ENCODE results near the gene NLRP6.
A peak's percentile ranks its signal among the peaks of the same experiment; 100 is the strongest.
"Not testable (repeated sequence)": the region's sequence is repeated elsewhere in the genome, so short reads cannot be mapped to it uniquely, and the experiment has no call there.

Gene NLRP6

DNA sequence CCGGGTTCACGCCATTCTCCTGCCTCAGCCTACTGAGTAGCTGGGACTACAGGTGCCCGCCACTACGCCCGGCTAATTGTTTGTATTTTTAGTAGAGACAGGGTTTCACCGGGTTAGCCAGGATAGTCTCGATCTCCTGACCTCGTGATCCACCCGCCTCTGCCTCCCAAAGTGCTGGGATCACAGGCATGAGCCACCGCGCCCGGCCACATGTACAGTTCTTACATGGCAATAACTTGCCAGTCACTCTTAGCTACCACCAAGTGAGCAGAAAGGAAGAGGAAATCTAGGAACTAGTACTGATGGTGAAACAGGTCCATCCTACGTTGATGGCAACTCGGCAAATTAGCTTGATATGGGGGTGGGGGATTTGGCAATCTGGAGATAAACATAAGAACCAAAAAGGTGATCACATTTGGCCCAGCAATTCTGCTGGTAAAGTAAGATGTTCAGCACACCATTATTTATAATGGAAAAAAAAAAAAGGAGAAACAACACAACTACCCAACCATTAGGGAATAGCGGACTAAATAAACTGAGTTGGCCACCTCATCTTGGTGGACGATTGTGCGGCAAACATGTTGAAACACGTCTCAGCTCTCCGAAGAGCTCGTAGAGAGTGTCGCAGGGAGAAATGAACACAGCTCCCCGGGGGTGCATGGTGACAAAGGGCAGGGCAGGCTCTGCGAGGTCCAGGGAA, 5.3 kb downstream of the NLRP6 start:
- Mint-ChIP-seq H3K27ac (no peak overlapping the region), H3K9me3 (no peaks in the 10 kb centered on the region), H3K4me1 (peaks cover 62% of the 10 kb centered on the region), H3K36me3 (peaks cover 18% of the 10 kb centered on the region), H3K4me3 (no peak overlapping the region)
- DNase-seq (ENCODE audit: low spot score in 2 of 2) (no peak), ATAC-seq (no peak)

DNA sequence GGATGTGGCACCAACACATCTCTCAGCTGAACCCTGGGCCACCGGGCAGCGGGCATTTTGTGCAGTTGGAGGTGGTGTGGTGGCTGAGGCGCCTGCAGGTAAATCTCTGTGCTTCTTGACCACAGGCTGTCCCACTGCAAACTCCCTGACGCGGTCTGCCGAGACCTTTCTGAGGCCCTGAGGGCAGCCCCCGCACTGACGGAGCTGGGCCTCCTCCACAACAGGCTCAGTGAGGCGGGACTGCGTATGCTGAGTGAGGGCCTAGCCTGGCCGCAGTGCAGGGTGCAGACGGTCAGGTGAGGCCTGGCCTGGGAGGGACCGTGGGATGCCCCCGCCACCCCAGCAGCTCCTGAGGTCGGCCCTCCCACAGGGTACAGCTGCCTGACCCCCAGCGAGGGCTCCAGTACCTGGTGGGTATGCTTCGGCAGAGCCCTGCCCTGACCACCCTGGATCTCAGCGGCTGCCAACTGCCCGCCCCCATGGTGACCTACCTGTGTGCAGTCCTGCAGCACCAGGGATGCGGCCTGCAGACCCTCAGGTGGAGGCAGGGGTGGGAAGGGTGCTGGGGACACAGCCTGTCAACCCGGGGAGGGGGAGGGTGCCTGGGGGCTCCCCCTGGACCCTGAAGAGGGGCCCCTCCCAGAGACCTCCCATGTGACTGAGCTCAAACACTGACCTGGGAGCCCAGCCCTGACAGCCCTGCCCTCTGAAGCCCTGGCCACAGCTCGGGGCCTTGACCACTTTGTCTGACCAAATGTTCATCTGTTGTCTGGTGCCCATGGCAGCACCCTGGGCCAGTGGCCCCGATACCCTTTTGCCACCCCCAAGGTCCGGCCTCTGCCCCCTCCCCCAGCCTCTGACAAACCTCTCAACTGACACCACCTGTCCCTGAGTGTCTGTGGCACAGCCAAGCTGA, 6.2 kb downstream of the NLRP6 start:
- ATAC-seq (no peak), DNase-seq (ENCODE audit: low spot score in 2 of 2) (no peak)
- Mint-ChIP-seq H3K9me3 (no peaks in the 10 kb centered on the region), H3K4me1 (peaks cover 58% of the 10 kb centered on the region), H3K4me3 (no peak overlapping the region), H3K36me3 (peaks cover 18% of the 10 kb centered on the region), H3K27ac (no peak overlapping the region)

DNA sequence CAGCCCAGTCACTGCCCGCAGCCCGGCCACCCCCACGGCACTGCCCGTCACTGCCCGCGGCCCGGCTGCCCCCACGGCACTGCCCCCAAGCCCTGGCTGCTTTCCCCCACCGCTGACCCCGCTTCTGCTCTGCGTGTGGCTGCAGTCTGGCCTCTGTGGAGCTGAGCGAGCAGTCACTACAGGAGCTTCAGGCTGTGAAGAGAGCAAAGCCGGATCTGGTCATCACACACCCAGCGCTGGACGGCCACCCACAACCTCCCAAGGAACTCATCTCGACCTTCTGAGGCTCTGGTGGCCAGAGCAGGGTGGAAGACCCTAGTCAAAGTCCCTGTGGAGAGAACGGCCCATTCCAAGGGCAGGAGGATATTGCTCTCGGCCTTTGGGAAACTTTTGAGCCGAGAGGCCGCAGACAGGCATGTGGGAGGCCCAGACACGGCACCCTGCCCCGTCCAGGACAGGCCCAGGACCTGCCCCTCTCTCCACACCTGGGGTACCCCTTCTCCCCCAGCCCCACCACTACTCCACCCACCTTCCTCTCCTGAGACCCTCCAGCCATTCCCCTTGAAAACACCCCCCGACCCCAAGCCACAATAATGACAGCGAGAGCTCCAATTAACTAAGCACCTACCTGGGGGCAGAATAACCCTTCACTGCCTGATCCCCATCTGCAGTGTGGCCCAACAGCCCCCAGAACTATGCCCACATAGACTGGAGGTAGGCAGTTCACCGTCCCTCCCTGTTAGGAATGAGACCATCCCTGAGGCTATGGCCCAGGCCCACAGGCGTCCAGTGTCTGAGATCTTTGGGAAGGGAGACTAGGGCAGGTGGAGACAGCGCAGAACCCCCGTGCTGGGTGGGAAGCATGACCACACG, 7.0 kb downstream of the NLRP6 start:
- Mint-ChIP-seq H3K4me1 (peaks cover 66% of the 10 kb centered on the region), H3K4me3 (no peak overlapping the region), H3K36me3 (peaks cover 18% of the 10 kb centered on the region), H3K9me3 (no peaks in the 10 kb centered on the region), H3K27ac (no peak overlapping the region)
- no peak for ATAC-seq
- DNase-seq (ENCODE audit: low spot score in 2 of 2): no peak

DNA sequence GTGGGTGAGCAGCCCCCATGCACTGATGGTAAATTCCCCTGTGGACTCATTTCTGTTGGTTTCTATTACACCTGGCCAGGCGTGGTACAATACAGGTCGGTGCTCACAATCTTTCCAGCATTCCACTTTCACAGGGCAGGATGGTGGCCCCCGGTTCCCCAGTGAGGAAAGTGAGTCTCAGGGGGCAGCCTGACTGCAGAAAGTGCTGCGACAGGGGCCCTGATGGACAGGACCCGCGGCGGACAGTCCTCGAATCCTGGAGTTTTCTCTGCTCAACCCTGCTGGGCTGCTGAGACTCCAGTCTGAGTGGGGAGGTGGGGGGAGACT, 7.7 kb downstream of the NLRP6 start:
- Mint-ChIP-seq H3K4me3 (no peak overlapping the region), H3K9me3 (no peaks in the 10 kb centered on the region), H3K27ac (no peak overlapping the region), H3K4me1 (peaks cover 70% of the 10 kb centered on the region), H3K36me3 (peaks cover 18% of the 10 kb centered on the region)
- no peak for DNase-seq (ENCODE audit: low spot score in 2 of 2)
- ATAC-seq: no peak

DNA sequence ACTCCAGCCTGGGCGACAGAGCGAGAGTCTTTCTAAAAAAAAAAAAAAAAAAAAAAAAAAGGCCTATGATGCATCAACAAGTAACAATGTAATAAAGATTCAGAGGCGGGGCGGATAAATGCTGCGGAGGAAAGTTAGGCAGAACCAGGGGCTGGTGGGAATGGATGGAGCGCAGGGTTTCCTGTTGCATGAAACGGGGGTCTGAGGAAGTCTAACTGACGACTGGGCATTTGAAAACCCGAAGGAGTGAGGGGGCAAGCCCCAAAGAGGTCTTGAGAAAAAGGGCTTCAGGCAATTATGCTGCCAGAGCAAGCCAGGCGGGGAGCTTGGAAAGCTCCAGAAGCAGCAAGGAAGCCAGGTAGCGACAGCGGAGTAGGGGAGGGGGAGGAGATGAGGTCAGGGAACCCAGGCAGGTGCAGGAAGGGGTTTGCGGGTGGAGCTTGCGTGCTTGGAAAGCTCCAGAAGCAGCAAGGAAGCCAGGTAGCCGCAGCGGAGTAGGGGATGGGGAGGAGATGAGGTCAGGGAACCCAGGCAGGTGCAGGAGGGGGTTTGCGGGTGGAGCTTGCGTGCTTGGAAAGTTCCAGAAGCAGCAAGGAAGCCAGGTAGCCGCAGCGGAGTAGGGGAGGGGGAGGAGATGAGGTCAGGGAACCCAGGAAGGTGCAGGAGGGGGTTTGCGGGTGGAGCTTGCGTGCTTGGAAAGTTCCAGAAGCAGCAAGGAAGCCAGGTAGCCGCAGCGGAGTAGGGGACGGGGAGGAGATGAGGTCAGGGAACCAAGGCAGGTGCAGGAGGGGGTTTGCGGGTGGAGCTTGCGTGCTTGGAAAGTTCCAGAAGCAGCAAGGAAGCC, 9.0 kb downstream of the NLRP6 start:
- DNase-seq (ENCODE audit: low spot score in 2 of 2); ATAC-seq; H3K9me3 Mint-ChIP-seq: not testable (repeated sequence)
- peak overlapping the region; percentile 96 for H3K4me3 Mint-ChIP-seq
- H3K36me3 Mint-ChIP-seq: peaks cover 28% of the 10 kb centered on the region
- peak overlapping the region; percentile 93 for H3K27ac Mint-ChIP-seq
- H3K4me1 Mint-ChIP-seq: peaks cover 64% of the 10 kb centered on the region

DNA sequence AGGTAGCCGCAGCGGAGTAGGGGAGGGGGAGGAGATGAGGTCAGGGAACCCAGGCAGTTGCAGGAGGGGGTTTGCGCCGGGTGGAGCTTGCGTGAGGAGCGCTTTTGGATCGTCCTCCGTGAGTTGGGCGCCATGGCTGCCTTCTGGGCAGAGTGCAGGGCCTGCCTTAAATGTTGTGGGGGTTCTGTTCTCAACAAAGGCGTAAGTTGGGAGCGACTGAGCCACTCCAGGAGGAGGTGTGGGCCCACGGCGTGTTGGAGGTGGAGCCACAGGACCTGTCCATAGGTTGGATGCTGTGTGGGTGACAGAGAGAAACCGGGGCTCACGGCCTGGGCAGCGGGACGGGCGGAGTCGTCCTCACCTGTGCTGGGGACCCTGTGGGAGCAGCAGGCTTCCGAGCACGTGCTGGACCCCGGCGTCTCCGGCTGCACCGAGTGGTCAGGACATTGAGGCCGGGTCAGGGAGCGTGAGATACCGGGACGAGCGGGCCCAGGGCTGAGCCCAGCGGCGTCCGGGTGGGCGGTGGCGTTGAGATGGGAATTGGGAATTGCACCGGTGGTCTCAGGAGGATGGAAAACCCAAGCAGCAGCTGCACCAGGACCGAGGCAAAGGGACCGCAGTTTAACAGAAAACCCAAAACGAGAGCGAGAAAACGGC, 9.7 kb downstream of the NLRP6 start:
- Mint-ChIP-seq H3K4me3 (peak overlapping the region; percentile 96), H3K36me3 (peaks cover 28% of the 10 kb centered on the region)
- ATAC-seq: peak; percentile 42

DNA sequence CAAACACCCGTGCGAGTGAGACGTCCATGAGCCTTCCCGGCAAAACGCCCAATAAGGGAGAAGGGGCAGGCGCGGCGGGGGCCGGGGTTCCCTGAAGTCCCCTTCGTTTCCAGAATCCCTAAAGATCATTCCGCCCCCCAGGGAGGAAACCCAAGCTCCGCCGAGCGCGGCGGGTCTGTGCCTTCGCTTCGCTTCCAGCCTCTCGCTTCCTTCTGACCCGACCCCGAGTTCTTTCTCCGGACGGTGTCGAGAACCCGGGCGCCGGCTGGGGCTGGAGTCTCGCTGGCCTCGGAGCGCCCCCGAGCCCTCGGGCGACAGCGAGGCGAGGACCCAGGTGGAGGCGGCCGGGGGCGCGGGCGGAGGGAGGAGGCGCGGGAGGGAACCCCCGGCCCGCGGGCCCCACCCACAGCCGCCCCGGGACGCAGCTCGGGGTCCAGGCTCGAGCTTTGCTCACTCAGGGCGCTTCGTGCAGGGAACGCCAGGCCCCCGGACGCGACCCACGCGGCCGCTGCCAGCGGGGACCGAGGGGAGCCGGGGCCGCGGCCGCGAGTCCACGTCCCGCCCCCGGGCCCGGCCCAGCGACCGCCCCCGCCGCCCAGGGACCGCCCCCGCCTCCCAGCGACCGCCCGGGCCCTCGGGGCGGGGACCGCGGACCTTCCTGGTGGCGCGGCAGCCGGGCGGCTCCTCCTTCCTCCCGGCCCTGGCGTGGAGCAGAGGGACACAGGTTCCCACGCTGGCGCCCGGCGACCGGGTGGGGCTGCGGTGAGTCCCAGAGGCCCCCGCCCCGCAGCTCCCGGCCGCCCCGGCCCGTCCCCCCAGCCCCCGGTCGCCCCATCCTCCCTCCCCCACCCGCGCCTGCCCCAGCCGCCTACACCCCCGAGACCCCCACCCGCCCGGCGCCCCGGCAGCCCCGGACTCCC, 10.5 kb downstream of the NLRP6 start, which contains the start of gene PGGHG:
TSS of gene PGGHG (plus strand) at position 649 of the 920 bp plus-strand sequence. CDS start 691 bp downstream, outside the sequence.
- ATAC-seq (peak; percentile 59), DNase-seq (ENCODE audit: low spot score in 2 of 2) (no peak)
- H3K4me1 Mint-ChIP-seq: peaks cover 54% of the 10 kb centered on the region
- H3K4me3 Mint-ChIP-seq: peak within 1 kb of the TSS; percentile 96
- H3K27ac Mint-ChIP-seq: peak within 1 kb of the TSS; percentile 93
- H3K36me3 Mint-ChIP-seq: peaks cover 29% of the 10 kb centered on the region
- H3K9me3 Mint-ChIP-seq: no peaks in the 10 kb centered on the region

More for the DNA sequence above, 9.7 kb downstream of the NLRP6 start:
- DNase-seq (ENCODE audit: low spot score in 2 of 2): no peak
- H3K4me1 Mint-ChIP-seq: peaks cover 56% of the 10 kb centered on the region
- H3K27ac Mint-ChIP-seq: peak overlapping the region; percentile 93
- H3K9me3 Mint-ChIP-seq: no peaks in the 10 kb centered on the region

DNA sequence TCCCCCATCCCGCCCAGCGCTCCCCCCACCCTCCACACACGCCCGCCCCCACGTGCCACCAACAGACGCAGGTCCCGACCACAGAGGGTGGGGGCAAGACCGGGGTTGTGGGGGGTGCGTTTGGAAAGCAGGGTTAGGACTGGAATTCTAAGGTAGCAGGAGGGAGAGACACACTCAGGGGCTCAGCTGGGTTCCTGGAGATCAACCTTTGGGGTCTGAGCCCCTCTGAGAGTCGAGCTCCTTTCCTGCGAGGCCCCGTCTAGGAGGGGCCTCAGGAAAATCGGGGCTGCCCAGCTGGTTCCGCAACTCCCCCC, 11.1 kb downstream of the NLRP6 start:
- DNase-seq (ENCODE audit: low spot score in 2 of 2) (no peak), ATAC-seq (no peak)
- H3K36me3 Mint-ChIP-seq: peaks cover 33% of the 10 kb centered on the region
- H3K27ac Mint-ChIP-seq: peak overlapping the region; percentile 81
- H3K9me3 Mint-ChIP-seq: no peaks in the 10 kb centered on the region
- peaks cover 54% of the 10 kb centered on the region for H3K4me1 Mint-ChIP-seq
- H3K4me3 Mint-ChIP-seq: peak overlapping the region; percentile 64

DNA sequence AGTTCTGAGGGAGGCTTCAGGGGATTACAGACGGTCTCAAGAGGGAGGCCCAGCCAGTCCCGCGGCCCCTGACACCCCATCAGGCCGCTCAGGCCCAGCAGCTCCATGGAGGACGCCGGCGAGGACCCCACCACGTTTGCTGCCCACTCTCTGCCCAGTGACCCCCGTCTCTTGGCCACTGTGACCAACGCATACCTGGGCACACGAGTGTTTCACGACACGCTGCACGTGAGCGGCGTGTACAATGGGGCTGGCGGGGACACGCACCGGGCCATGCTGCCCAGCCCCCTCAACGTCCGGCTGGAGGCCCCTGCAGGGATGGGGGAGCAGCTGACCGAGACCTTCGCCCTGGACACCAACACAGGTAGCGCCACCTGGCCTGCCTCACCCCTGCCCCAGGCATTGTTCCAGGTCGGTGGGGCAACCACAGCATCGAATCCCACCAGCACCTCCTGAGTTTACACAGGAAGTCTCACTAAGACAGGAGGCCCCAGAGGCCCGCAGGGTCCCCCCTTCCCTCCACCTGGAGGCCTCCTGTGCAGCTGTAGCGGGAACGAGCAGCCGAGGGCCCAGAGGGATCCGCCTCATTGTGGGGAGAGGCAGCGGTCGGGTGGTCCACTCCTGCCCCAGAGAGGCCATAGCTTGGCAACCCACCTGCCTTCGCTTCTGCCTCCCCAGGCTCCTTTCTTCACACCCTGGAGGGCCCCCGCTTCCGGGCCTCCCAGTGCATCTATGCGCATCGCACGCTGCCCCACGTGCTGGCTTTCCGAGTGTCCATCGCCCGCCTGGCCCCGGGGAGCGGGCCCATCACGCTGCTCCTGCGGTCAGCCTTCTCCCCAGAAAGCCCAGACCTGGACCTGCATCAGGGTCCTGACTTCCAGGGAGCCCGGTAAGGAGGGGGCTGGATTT, 11.8 kb downstream of the NLRP6 start:
- H3K4me3 Mint-ChIP-seq: peak overlapping the region; percentile 64
- peaks cover 53% of the 10 kb centered on the region for H3K4me1 Mint-ChIP-seq
- no peak for ATAC-seq
- peaks cover 33% of the 10 kb centered on the region for H3K36me3 Mint-ChIP-seq
- DNase-seq (ENCODE audit: low spot score in 2 of 2): no peak
- no peaks in the 10 kb centered on the region for H3K9me3 Mint-ChIP-seq
- peak overlapping the region; percentile 81 for H3K27ac Mint-ChIP-seq

DNA sequence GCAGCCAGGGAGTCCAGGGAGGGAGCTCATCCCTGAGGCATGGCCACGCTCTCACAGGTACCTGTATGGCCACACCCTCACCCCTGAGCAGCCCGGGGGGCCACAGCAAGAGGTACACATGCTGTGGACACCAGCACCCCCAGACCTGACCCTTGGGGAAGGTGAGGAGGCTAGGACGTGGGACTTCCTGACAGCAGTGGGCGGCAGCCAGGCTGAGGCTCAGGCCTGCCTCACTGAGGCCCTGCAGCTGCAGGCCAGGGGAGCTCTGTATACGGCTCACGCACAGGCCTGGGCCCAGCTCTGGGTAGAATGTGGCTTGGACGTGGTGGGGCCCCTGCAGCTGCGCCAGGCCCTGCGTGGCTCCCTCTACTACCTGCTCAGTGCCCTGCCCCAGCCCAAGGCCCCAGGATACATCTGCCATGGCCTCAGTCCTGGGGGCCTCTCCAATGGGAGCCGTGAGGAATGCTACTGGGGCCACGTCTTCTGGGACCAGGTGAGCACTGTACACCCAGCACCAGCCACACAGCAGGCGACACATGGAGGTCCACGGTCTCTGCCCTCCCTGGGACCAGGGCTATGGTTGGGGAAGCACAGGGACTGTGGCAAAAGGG, 12.5 kb downstream of the NLRP6 start:
- H3K27ac Mint-ChIP-seq: peak overlapping the region; percentile 81
- no peak for ATAC-seq
- no peaks in the 10 kb centered on the region for H3K9me3 Mint-ChIP-seq
- peaks cover 46% of the 10 kb centered on the region for H3K4me1 Mint-ChIP-seq
- H3K36me3 Mint-ChIP-seq: peaks cover 33% of the 10 kb centered on the region
- H3K4me3 Mint-ChIP-seq: peak overlapping the region; percentile 64
- no peak for DNase-seq (ENCODE audit: low spot score in 2 of 2)

DNA sequence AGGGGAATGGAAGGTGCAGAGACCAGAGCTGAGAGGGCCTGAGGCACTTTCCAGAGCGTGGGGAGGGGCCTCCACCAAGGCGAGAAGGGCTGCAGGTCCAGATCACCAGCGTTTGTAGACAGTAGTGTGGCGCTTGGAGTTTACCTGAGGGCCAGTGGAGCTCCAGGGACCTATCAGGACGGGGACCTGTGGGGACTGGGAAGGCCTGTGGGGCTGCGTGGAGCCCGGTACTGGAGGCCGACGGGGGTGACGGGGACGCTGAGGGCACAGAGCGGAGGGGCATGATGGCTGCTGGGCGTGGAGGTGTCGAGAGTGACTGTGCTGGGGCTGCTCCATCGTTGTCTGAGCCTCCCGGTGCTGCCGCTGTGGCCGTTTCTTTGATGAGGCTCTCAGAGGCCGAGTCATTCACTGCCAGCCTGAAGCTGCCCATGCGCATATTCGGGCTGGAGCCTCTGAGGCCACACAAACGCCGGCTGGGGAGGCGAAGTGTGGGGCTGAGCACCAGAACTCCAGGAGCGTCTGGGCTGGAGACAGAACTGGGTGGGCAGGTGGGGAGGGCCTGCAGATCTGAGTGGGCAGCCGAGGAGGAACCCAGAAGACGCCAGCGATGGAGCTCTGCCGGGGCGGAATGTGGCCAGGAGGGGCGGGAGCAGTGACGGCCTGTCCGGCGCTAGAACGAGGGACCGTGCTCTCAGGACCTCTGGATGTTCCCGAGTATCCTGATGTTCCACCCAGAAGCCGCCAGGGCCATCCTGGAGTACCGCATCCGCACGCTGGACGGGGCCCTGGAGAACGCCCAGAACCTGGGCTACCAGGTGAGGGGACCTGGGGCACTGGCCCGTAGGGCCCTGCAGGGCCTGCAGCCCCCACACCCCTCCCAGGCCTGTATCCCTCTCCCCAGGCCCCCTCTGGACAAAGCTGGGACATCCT, 13.3 kb downstream of the NLRP6 start:
- ATAC-seq: no peak
- DNase-seq (ENCODE audit: low spot score in 2 of 2): no peak
- Mint-ChIP-seq H3K4me3 (peak overlapping the region; percentile 64), H3K4me1 (peaks cover 38% of the 10 kb centered on the region), H3K27ac (peak overlapping the region; percentile 81), H3K36me3 (peaks cover 33% of the 10 kb centered on the region), H3K9me3 (no peaks in the 10 kb centered on the region)
